Stimulated activated CD4-positive, alpha-beta T cell treated with anti-CD3 and anti-CD28 coated beads, Interleukin-4, amount 100 ng/mL, for 48 hours (primary cell): ENCODE measurements around the gene POU4F3.
A peak's percentile ranks its signal among the peaks of the same experiment; 100 is the strongest.

Source experiments
- DNase-seq, 2 donors: peaks; one replicate each; pipeline ENCODE4 v3.0.0-alpha.2; 2020; ENCODE audit warnings: low read depth in 2 of 2

The POU4F3 gene

GRCh38 chr5:146339715-146340259 lies 1.1 kb downstream of the POU4F3 start:
- DNase-seq = no peak

- DNase-seq = peak; percentile 34 to 38
These were observed 1.8 kb downstream of the POU4F3 start for GRCh38 chr5:146340260-146341081.

- DNase-seq = no peak
These were observed 3.2 kb downstream of the POU4F3 start for GRCh38 chr5:146341854-146342253.

- DNase-seq = no peak
These were observed 3.9 kb downstream of the POU4F3 start for GRCh38 chr5:146342519-146342881.

- DNase-seq = no peak
These were observed 4.5 kb downstream of the POU4F3 start for GRCh38 chr5:146342882-146343865.

- no peak for DNase-seq
These were observed 5.8 kb downstream of the POU4F3 start for GRCh38 chr5:146344155-146345118.

- no peak for DNase-seq
These were observed 6.6 kb downstream of the POU4F3 start for GRCh38 chr5:146345240-146345577.

GRCh38 chr5:146345578-146346366 lies 7.1 kb downstream of the POU4F3 start:
- DNase-seq = no peak

- DNase-seq = no peak
These were observed 18.5 kb downstream of the POU4F3 start for GRCh38 chr5:146357126-146357525.

- no peak for DNase-seq
These were observed 21.2 kb downstream of the POU4F3 start for GRCh38 chr5:146359836-146360235.

GRCh38 chr5:146363161-146363874 lies 24.7 kb downstream of the POU4F3 start:
- no peak for DNase-seq

- DNase-seq = no peak
These were observed 27.0 kb downstream of the POU4F3 start for GRCh38 chr5:146365618-146366017.

- no peak for DNase-seq
These were observed 28.3 kb downstream of the POU4F3 start for GRCh38 chr5:146366904-146367303.

GRCh38 chr5:146368137-146368536 lies 29.5 kb downstream of the POU4F3 start:
- DNase-seq = no peak

- DNase-seq = no peak
These were observed 31.1 kb downstream of the POU4F3 start for GRCh38 chr5:146369691-146370090.

- no peak for DNase-seq
These were observed 38.2 kb downstream of the POU4F3 start for GRCh38 chr5:146376821-146377220.

GRCh38 chr5:146378986-146379385 lies 40.3 kb downstream of the POU4F3 start:
- DNase-seq = no peak

- DNase-seq = no peak
These were observed 42.1 kb downstream of the POU4F3 start for GRCh38 chr5:146380714-146381113.

- no peak for DNase-seq
These were observed 49.7 kb downstream of the POU4F3 start for GRCh38 chr5:146388386-146388785.

- DNase-seq = no peak
These were observed 51.8 kb downstream of the POU4F3 start for GRCh38 chr5:146390469-146390868.
